GM19240 (cell line): ENCODE results near the gene PRPF6.
"Not testable (repeated sequence)": the region's sequence is repeated elsewhere in the genome, so short reads cannot be mapped to it uniquely, and the experiment has no call there.

ENCODE experiments used
- DNase-seq: peaks from one replicate; pipeline ENCODE4 v3.0.0; 2011; ENCODE audit warnings: low spot score; ENCODE audit not compliant: insufficient read length

Gene PRPF6

GRCh38 chr20:64011366-64011779 lies 30.4 kb downstream of the PRPF6 start:
- no peak for DNase-seq

- DNase-seq = not testable (repeated sequence)
Observed at GRCh38 chr20:64012385-64013154, 31.6 kb downstream of the PRPF6 start.

- DNase-seq = no peak
Observed at GRCh38 chr20:64015635-64016034, 34.7 kb downstream of the PRPF6 start.

GRCh38 chr20:64021124-64021975 lies 40.4 kb downstream of the PRPF6 start:
- no peak for DNase-seq

GRCh38 chr20:64022671-64023360 lies 41.9 kb downstream of the PRPF6 start:
- no peak for DNase-seq

- no peak for DNase-seq
Observed at GRCh38 chr20:64023361-64024140, 42.6 kb downstream of the PRPF6 start.

GRCh38 chr20:64024141-64024990 lies 43.4 kb downstream of the PRPF6 start:
- no peak for DNase-seq

- no peak for DNase-seq
Observed at GRCh38 chr20:64025101-64025825, 44.3 kb downstream of the PRPF6 start.

GRCh38 chr20:64025826-64026412 lies 45.0 kb downstream of the PRPF6 start:
- no peak for DNase-seq

- no peak for DNase-seq
Observed at GRCh38 chr20:64027981-64028685, 47.2 kb downstream of the PRPF6 start.

GRCh38 chr20:64029293-64030117 lies 48.6 kb downstream of the PRPF6 start:
- no peak for DNase-seq

GRCh38 chr20:64030371-64031134 lies 49.6 kb downstream of the PRPF6 start:
- DNase-seq = no peak

- no peak for DNase-seq
Observed at GRCh38 chr20:64031822-64032314, 50.9 kb downstream of the PRPF6 start.

GRCh38 chr20:64032706-64033624 lies 52.0 kb downstream of the PRPF6 start:
- no peak for DNase-seq

GRCh38 chr20:64033981-64034493 lies 53.1 kb downstream of the PRPF6 start:
- DNase-seq = no peak
